HCT116 (cell line): ENCODE data around the gene IKZF3.

ENCODE experiments used
- EGR1 ChIP-seq: IDR thresholded peaks from 2 replicates; pipeline ENCODE4 v1.6.1; 2012; ENCODE audit warnings: low read depth
- YY1 ChIP-seq: IDR thresholded peaks from 2 replicates; pipeline ENCODE4 v1.6.1; 2011; ENCODE audit warnings: low read length, low read depth, moderate library complexity, mild to moderate bottlenecking; ENCODE audit not compliant: insufficient replicate concordance; ENCODE audit errors: extremely low read depth
- TF ChIP-seq, protein P1 (sequence below), 3 experiments: fragments of 200-600 bp in 1 of 3; sonication (generic) in 1 of 3; IDR thresholded peaks in 2 of 3; conservative IDR thresholded peaks in 1 of 3; 2 replicates each; pipeline ENCODE4 v1.5.1; 2012 to 2017; ENCODE audit warnings: low read depth in 2 of 3, low read length in 2 of 3, antibody characterized with exemption in 1 of 3, borderline replicate concordance in 1 of 3, control low read depth in 1 of 3, mild to moderate bottlenecking in 1 of 3, mixed read lengths in 1 of 3, mixed run types in 1 of 3, moderate library complexity in 1 of 3; ENCODE audit not compliant: insufficient read depth in 1 of 3

GRCh38 chr17:39767147-39767546 is 97.0 kb downstream of the IKZF3 start:
- TF ChIP-seq, protein P1, sequence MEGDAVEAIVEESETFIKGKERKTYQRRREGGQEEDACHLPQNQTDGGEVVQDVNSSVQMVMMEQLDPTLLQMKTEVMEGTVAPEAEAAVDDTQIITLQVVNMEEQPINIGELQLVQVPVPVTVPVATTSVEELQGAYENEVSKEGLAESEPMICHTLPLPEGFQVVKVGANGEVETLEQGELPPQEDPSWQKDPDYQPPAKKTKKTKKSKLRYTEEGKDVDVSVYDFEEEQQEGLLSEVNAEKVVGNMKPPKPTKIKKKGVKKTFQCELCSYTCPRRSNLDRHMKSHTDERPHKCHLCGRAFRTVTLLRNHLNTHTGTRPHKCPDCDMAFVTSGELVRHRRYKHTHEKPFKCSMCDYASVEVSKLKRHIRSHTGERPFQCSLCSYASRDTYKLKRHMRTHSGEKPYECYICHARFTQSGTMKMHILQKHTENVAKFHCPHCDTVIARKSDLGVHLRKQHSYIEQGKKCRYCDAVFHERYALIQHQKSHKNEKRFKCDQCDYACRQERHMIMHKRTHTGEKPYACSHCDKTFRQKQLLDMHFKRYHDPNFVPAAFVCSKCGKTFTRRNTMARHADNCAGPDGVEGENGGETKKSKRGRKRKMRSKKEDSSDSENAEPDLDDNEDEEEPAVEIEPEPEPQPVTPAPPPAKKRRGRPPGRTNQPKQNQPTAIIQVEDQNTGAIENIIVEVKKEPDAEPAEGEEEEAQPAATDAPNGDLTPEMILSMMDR (IDR thresholded peaks at IDR 0.05 in 2 of 3, conservative IDR thresholded peaks at IDR 0.05 in 1 of 3; ENCODE audit: borderline replicate concordance in 1 of 3, insufficient read depth in 1 of 3, low read depth in 2 of 3, low read length in 2 of 3): no peak
- TF ChIP-seq EGR1: no peak
- TF ChIP-seq YY1: no peak
